CD4-positive, CD25-positive, alpha-beta regulatory T cell (primary cell): Measurements from ENCODE around the gene CAMSAP1. TPM values are rescaled to one million over a fixed set of nuclear protein-coding genes. Genes with fewer than 3 reads are reported as not detected.

Source experiments
- ATAC-seq, 2 donors: fragments of 150-1000 bp; cut with Tn5 transposase; one replicate each; pipeline ENCODE4 v1.10.0; 2021; ENCODE audit warnings: low read depth in 2 of 2, moderate number of reproducible peaks in 2 of 2, moderate library complexity in 1 of 2
- DNase-seq, 3 donors: peaks; one replicate each; pipeline versions ENCODE4 v3.0.0 to v3.0.0-alpha.2; 2012 to 2022; ENCODE audit warnings: mixed read lengths in 1 of 3
- H3K27ac ChIP-seq: one replicate; pipeline ENCODE4 v1.7.0; 2013; ENCODE audit warnings: mild to moderate bottlenecking, low read length; ENCODE audit not compliant: insufficient read depth, poor library complexity, severe bottlenecking
- H3K27me3 ChIP-seq: one replicate; pipeline ENCODE4 v1.7.0; 2013; ENCODE audit warnings: low read length; ENCODE audit not compliant: control insufficient read depth, insufficient read depth
- H3K36me3 ChIP-seq: one replicate; pipeline ENCODE4 v1.7.0; 2013; ENCODE audit warnings: mild to moderate bottlenecking, low read length, moderate library complexity; ENCODE audit not compliant: control insufficient read depth, insufficient read depth
- H3K4me1 ChIP-seq: 2 replicates; pipeline ENCODE4 v1.7.0; 2013; ENCODE audit warnings: mild to moderate bottlenecking, low read length; ENCODE audit not compliant: insufficient read depth, control insufficient read depth, poor library complexity, severe bottlenecking
- H3K4me3 ChIP-seq: one replicate; pipeline ENCODE4 v1.7.0; 2013; ENCODE audit warnings: low read depth, mild to moderate bottlenecking, low read length, moderate library complexity
- H3K9me3 ChIP-seq, 2 experiments: 1 replicate in 1 of 2; 2 replicates in 1 of 2; pipeline ENCODE4 v1.7.0; 2013; ENCODE audit warnings: low read length in 2 of 2, mild to moderate bottlenecking in 1 of 2, moderate library complexity in 1 of 2; ENCODE audit not compliant: control insufficient read depth in 2 of 2
- H3K27ac Mint-ChIP-seq, 3 donors: one replicate each; pipeline ENCODE4 v1.8.0; 2020 to 2022; ENCODE audit warnings: mild to moderate bottlenecking in 3 of 3, mixed read lengths in 3 of 3, moderate library complexity in 2 of 3
- H3K27me3 Mint-ChIP-seq: one replicate; pipeline ENCODE4 v1.8.0; 2022; ENCODE audit warnings: mild to moderate bottlenecking, mixed read lengths
- H3K36me3 Mint-ChIP-seq: one replicate; pipeline ENCODE4 v1.8.0; 2020; ENCODE audit warnings: mixed read lengths
- H3K4me1 Mint-ChIP-seq, 4 donors: one replicate each; pipeline ENCODE4 v1.8.0; 2020 to 2022; ENCODE audit warnings: mixed read lengths in 4 of 4, mild to moderate bottlenecking in 1 of 4
- H3K4me3 Mint-ChIP-seq, 4 donors: one replicate each; pipeline ENCODE4 v1.8.0; 2020 to 2022; ENCODE audit warnings: mild to moderate bottlenecking in 4 of 4, mixed read lengths in 4 of 4, moderate library complexity in 3 of 4
- H3K9me3 Mint-ChIP-seq, 7 donors: one replicate each; pipeline ENCODE4 v1.8.0; 2020 to 2022; ENCODE audit warnings: mixed read lengths in 7 of 7, mild to moderate bottlenecking in 3 of 7, moderate library complexity in 2 of 7
- polyA plus RNA-seq, 4 donors: library from polyadenylated mRNA; unstranded; fragments of 300-500 nt; fragmentation: Illumina TruSeq; gene quantifications; one replicate each; pipeline ENCODE4 v1.2.3, GENCODE V29; 2021
- total RNA-seq: library from RNA; stranded (reverse); gene quantifications from one replicate; pipeline ENCODE4 v1.2.3, GENCODE V29; 2022

The CAMSAP1 gene
- total and polyA plus RNA-seq, 5 donors from 2014 or later: 0.67 to 31.6 (median 2.0) TPM

GRCh38 chr9:135932656-135933055 lies 25.3 kb upstream of the CAMSAP1 start:
- H3K9me3 ChIP-seq: no peaks in the 10 kb centered on the region
- peaks cover 39% of the 10 kb centered on the region for H3K36me3 ChIP-seq
- Mint-ChIP-seq H3K36me3 (peaks cover 21% of the 10 kb centered on the region), H3K27me3 (no peaks in the 10 kb centered on the region), H3K4me3 (no peak overlapping the region), H3K27ac (no peak overlapping the region), H3K9me3 (no peaks in the 10 kb centered on the region), H3K4me1 (peaks cover 0 to 2% (median 0%) of the 10 kb centered on the region in 4 donors)
- H3K4me1 ChIP-seq: no peaks in the 10 kb centered on the region
- H3K4me3 ChIP-seq: no peak overlapping the region
- ATAC-seq: no peak
- H3K27me3 ChIP-seq: no peaks in the 10 kb centered on the region
- DNase-seq: no peak
- no peak overlapping the region for H3K27ac ChIP-seq

GRCh38 chr9:135931349-135931820 lies 24.0 kb upstream of the CAMSAP1 start:
- Histone ChIP-seq H3K4me1 (no peaks in the 10 kb centered on the region), H3K27ac (no peak overlapping the region), H3K27me3 (no peaks in the 10 kb centered on the region), H3K9me3 (no peaks in the 10 kb centered on the region), H3K4me3 (no peak overlapping the region), H3K36me3 (peaks cover 29% of the 10 kb centered on the region)
- Mint-ChIP-seq H3K4me3 (no peak overlapping the region), H3K9me3 (no peaks in the 10 kb centered on the region), H3K4me1 (peaks cover 0 to 2% (median 0%) of the 10 kb centered on the region in 4 donors), H3K27me3 (no peaks in the 10 kb centered on the region), H3K27ac (no peak overlapping the region), H3K36me3 (peaks cover 18% of the 10 kb centered on the region)
- DNase-seq (no peak), ATAC-seq (no peak)

GRCh38 chr9:135930446-135931345 lies 23.4 kb upstream of the CAMSAP1 start:
- no peak overlapping the region for H3K27ac Mint-ChIP-seq
- H3K27ac ChIP-seq: no peak overlapping the region

DNA sequence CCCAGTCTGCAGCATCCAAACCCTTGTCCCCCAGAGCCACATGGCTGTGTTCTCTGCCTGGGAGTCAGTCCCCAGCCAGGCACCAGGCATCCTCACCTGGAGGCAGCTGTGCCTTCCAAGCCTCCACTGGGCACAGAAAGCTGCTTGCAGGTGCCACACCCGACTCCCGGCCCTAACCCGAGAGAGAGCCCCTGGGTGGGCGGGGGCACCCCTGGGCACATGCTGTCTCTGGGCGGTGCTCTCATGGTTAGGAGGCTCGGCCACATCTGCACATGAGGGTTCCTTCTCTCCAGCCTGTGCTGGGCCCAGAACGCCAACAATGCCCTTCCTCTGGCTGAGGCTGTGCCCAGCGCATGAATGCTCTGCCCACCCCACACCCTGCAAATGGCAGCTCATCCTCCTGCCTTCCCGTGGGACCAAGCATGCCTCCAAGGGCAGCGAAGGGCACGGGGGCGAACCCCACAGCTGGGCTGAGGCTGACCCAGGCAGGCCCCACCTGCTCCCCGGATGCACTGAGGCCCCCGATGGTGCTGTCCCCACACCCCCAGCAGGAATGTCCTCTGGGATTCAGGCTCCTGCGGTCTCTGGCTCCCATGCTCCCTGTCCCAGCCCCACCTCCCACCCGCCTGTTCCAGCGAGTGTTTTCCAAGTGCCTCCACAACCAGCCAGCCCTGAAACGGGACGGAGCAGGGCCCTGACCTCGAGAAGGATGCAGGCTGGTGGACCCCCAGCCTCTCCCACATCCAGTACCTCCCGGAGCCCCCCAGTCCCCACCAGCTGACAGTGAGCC lies 22.5 kb upstream of the CAMSAP1 start:
- H3K4me3 ChIP-seq: no peak overlapping the region
- peaks cover 0 to 12% (median 3%) of the 10 kb centered on the region in 4 donors for H3K4me1 Mint-ChIP-seq
- H3K4me1 ChIP-seq: no peaks in the 10 kb centered on the region
- DNase-seq: no peak
- H3K4me3 Mint-ChIP-seq: no peak overlapping the region
- no peaks in the 10 kb centered on the region for H3K9me3 ChIP-seq
- peaks cover 14% of the 10 kb centered on the region for H3K36me3 Mint-ChIP-seq
- ATAC-seq: no peak
- H3K9me3 Mint-ChIP-seq: no peaks in the 10 kb centered on the region
- H3K36me3 ChIP-seq: peaks cover 18% of the 10 kb centered on the region
- H3K27me3 Mint-ChIP-seq: no peaks in the 10 kb centered on the region
- no peaks in the 10 kb centered on the region for H3K27me3 ChIP-seq
- H3K27ac Mint-ChIP-seq: no peak overlapping the region
- no peak overlapping the region for H3K27ac ChIP-seq

More at GRCh38 chr9:135930446-135931345, 23.4 kb upstream of the CAMSAP1 start:
- Mint-ChIP-seq H3K4me1 (peaks cover 0 to 5% (median 3%) of the 10 kb centered on the region in 4 donors), H3K9me3 (no peaks in the 10 kb centered on the region), H3K36me3 (peaks cover 14% of the 10 kb centered on the region), H3K4me3 (no peak overlapping the region), H3K27me3 (no peaks in the 10 kb centered on the region)
- Histone ChIP-seq H3K36me3 (peaks cover 26% of the 10 kb centered on the region), H3K4me3 (no peak overlapping the region), H3K9me3 (no peaks in the 10 kb centered on the region), H3K27me3 (no peaks in the 10 kb centered on the region), H3K4me1 (no peaks in the 10 kb centered on the region)
- ATAC-seq (no peak), DNase-seq (no peak)

DNA sequence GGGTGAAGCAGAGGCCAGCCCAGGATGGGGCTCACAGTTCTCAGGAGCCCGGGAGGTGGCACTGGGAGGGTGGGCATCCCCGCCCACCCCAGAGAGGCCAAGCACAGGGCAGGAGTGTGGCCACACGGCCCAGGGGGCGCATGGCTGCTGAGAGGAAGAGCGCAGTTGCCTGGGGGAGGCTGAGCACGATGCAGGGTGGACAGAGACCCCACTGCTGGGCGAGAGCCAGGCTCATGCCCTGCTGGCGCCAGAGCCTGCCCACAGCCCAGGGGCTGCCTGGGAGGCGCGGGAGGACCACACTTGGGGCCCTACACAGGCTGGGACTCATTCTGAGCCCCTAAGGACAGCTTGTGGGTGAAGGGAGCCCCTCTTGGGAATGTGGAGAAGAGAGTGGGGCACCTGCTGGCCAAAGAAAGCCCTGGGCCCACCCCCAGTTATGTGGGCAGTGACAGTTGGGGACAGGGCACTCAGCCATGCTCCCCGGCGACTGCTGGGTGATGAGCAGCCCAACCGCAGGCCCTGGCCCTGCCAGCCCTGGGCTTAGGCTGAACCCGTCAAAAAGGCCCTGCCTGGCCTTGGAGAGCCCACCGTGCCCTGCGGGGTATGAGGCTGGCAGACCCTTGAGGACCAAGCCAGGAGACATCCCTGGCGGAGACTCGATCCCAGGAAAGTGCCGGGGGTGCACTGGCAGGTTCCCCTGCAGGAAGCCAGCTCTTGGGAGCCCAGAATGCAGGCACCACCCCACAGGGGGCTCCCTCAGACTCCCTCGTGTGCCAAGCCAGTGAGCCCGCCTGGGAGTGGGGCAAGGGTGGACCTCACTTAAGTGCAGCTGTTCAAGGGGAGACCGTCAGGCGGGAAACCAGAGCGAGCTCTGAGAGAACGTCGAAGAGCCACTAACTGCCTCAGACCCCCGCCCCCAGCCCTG lies 21.6 kb upstream of the CAMSAP1 start:
- Histone ChIP-seq H3K4me1 (no peaks in the 10 kb centered on the region), H3K36me3 (peaks cover 15% of the 10 kb centered on the region), H3K27me3 (no peaks in the 10 kb centered on the region), H3K4me3 (no peak overlapping the region), H3K9me3 (no peaks in the 10 kb centered on the region), H3K27ac (no peak overlapping the region)
- no peak overlapping the region for H3K4me3 Mint-ChIP-seq
- ATAC-seq: no peak
- H3K36me3 Mint-ChIP-seq: peaks cover 15% of the 10 kb centered on the region
- H3K9me3 Mint-ChIP-seq: no peaks in the 10 kb centered on the region
- H3K27ac Mint-ChIP-seq: no peak overlapping the region
- no peak for DNase-seq
- no peaks in the 10 kb centered on the region for H3K27me3 Mint-ChIP-seq
- H3K4me1 Mint-ChIP-seq: peaks cover 0 to 12% (median 3%) of the 10 kb centered on the region in 4 donors

GRCh38 chr9:135928074-135928730 lies 20.9 kb upstream of the CAMSAP1 start:
- no peak overlapping the region for H3K27ac ChIP-seq
- no peak for DNase-seq
- Mint-ChIP-seq H3K9me3 (no peaks in the 10 kb centered on the region), H3K27me3 (no peaks in the 10 kb centered on the region), H3K4me3 (no peak overlapping the region), H3K4me1 (peaks cover 0 to 12% (median 3%) of the 10 kb centered on the region in 4 donors), H3K36me3 (peaks cover 11% of the 10 kb centered on the region), H3K27ac (peak overlapping the region in 1 of 3 donors; percentile 66)
- no peaks in the 10 kb centered on the region for H3K27me3 ChIP-seq
- no peak for ATAC-seq
- no peak overlapping the region for H3K4me3 ChIP-seq
- no peaks in the 10 kb centered on the region for H3K9me3 ChIP-seq
- no peaks in the 10 kb centered on the region for H3K4me1 ChIP-seq
- peaks cover 10% of the 10 kb centered on the region for H3K36me3 ChIP-seq
